ENCODE data around the gene CCDC184. TPM values are rescaled to one million over a fixed set of nuclear protein-coding genes. Genes with fewer than 3 reads are reported as not detected.

Gene CCDC184
- total RNA-seq, 1 experiment from 2014 or later = 0.13 TPM

GRCh38 chr12:48156652-48157017 is 26.8 kb upstream of the CCDC184 start:
- Histone ChIP-seq H2BK20ac (ENCODE audit: low read depth, low read length, poor library complexity, severe bottlenecking) (no peak overlapping the region), H3K23me2 (ENCODE audit: insufficient read length, low read depth, low read length, poor library complexity, severe bottlenecking) (no peaks in the 10 kb centered on the region), H4K8ac (replicated peaks; ENCODE audit: insufficient read length, low read depth, low read length) (no peak overlapping the region), H3K14ac (ENCODE audit: insufficient read depth, low read length) (no peak overlapping the region), H2BK12ac (ENCODE audit: insufficient read length, low read depth, low read length) (no peak overlapping the region), H3K4ac (ENCODE audit: low read depth, low read length) (no peak overlapping the region), H4K5ac (ENCODE audit: insufficient read length, low read depth, low read length) (no peak overlapping the region), H3K56ac (ENCODE audit: insufficient read length, low read depth, low read length) (no peak overlapping the region), H3K9me3 (ENCODE audit: control insufficient read depth, low read depth, low read length) (no peaks in the 10 kb centered on the region), H3K18ac (ENCODE audit: insufficient read length, low read depth, low read length) (no peak overlapping the region), H3K79me2 (ENCODE audit: insufficient read depth, low read length) (no peaks in the 10 kb centered on the region), H3K27me3 (ENCODE audit: insufficient read depth, low read length) (no peaks in the 10 kb centered on the region), H2AFZ (ENCODE audit: low read length) (no peak overlapping the region), H2BK15ac (ENCODE audit: low read depth, low read length) (no peak overlapping the region), H3K4me1 (ENCODE audit: insufficient read depth, low read length) (no peaks in the 10 kb centered on the region; the same call in 1 of the 2 replicates), H3K9ac (ENCODE audit: extremely low read depth, insufficient read length, low read length) (peak overlapping the region; percentile 54), H4K20me1 (ENCODE audit: control insufficient read depth, insufficient read depth, insufficient read length) (no peaks in the 10 kb centered on the region), H2BK5ac (ENCODE audit: insufficient read length, low read length) (no peak overlapping the region), H2BK120ac (ENCODE audit: low read depth, low read length, poor library complexity, severe bottlenecking) (no peak overlapping the region), H3T11ph (ENCODE audit: low read length) (no peak overlapping the region), H4K91ac (ENCODE audit: insufficient read length, low read depth, low read length) (no peak overlapping the region), H3K27ac (ENCODE audit: insufficient read length, low read depth, low read length) (no peak overlapping the region), H3K23ac (ENCODE audit: insufficient read length, low read depth, low read length) (no peak overlapping the region), H3K4me2 (ENCODE audit: insufficient read depth, insufficient read length, low read length) (peak overlapping the region; percentile 84), H2AK5ac (ENCODE audit: insufficient read length, low read length) (no peak overlapping the region), H3K79me1 (ENCODE audit: insufficient read depth, low read depth, low read length, poor library complexity, severe bottlenecking) (no peaks in the 10 kb centered on the region)
- H3K4me1 Mint-ChIP-seq = peaks cover 10 to 15% of the 10 kb centered on the region in 2 experiments
- H3K9me3 Mint-ChIP-seq = no peaks in the 10 kb centered on the region
- WGBS (ENCODE audit: extremely low coverage, insufficient read length, low lambda C conversion rate) = no CpG with 5 or more reads among the region's 8 CpGs
- no peak for DNase-seq
- H3K27me3 Mint-ChIP-seq (ENCODE audit: low read depth) = peaks cover 7% of the 10 kb centered on the region
- no peak for TF ChIP-seq CTCF (conservative IDR thresholded peaks at IDR 0.05)
- peak overlapping the region; percentile 44 to 77 (median 53); a peak in 5 of 7 replicates for H3K27ac Mint-ChIP-seq
- H3K36me3 Mint-ChIP-seq (ENCODE audit: insufficient read depth in 1 of 3, low read depth in 3 of 3) = no peaks in the 10 kb centered on the region
- H3K4me3 Mint-ChIP-seq = peak overlapping the region; percentile 93 to 94

All from H9 (cell line).